Neural progenitor cell (in vitro differentiated cells): ENCODE results near the gene ADTRP.

Experiments
- EZH2 ChIP-seq: fragments of 200-600 bp; sonication (generic); IDR thresholded peaks from 2 replicates; pipeline ENCODE4 v1.6.1; 2017; ENCODE audit warnings: antibody characterized with exemption, mild to moderate bottlenecking, moderate library complexity
- TF ChIP-seq, protein P1 (sequence below): fragments of 200-600 bp; sonication (generic); IDR thresholded peaks from 2 replicates; pipeline ENCODE4 v1.5.1; 2017; ENCODE audit warnings: antibody characterized with exemption, mild to moderate bottlenecking

DNA sequence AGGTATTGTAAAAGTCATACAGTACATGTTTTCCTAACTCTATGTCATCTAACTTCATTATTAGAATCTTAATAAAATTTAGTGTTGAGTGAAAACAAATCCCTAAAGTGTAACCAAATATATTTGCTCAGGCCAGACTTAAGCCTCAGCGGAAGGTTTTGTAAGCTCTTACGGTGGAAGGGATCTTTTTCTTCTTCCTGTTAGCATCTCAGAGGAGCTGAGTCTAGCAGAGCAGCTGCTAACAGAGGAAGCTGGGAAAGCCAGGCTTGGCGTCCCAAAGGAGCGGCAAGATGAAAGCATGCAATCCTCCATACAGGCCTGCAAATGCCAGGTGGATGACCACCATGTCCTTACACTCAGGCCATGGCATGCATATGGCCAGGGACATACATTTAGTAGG is 72.4 kb downstream of the ADTRP start:
- no peak for TF ChIP-seq EZH2
- TF ChIP-seq, protein P1, sequence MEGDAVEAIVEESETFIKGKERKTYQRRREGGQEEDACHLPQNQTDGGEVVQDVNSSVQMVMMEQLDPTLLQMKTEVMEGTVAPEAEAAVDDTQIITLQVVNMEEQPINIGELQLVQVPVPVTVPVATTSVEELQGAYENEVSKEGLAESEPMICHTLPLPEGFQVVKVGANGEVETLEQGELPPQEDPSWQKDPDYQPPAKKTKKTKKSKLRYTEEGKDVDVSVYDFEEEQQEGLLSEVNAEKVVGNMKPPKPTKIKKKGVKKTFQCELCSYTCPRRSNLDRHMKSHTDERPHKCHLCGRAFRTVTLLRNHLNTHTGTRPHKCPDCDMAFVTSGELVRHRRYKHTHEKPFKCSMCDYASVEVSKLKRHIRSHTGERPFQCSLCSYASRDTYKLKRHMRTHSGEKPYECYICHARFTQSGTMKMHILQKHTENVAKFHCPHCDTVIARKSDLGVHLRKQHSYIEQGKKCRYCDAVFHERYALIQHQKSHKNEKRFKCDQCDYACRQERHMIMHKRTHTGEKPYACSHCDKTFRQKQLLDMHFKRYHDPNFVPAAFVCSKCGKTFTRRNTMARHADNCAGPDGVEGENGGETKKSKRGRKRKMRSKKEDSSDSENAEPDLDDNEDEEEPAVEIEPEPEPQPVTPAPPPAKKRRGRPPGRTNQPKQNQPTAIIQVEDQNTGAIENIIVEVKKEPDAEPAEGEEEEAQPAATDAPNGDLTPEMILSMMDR = no peak
